Measurements from ENCODE around the gene BAHCC1. TPM values are rescaled to one million over a fixed set of nuclear protein-coding genes. Genes with fewer than 3 reads are reported as not detected.

BAHCC1 gene
- total RNA-seq, 1 donor from 2014 or later = 2.1 TPM

- DNase-seq (ENCODE audit: low read depth in 2 of 2) = no peak
Measured at GRCh38 chr17:81367171-81367570, 28.1 kb upstream of the BAHCC1 start.

GRCh38 chr17:81368161-81369022 lies 26.9 kb upstream of the BAHCC1 start:
- DNase-seq (ENCODE audit: low read depth in 2 of 2) = no peak

GRCh38 chr17:81370294-81370693 lies 25.0 kb upstream of the BAHCC1 start:
- no peak for DNase-seq (ENCODE audit: low read depth in 2 of 2)

GRCh38 chr17:81371910-81372760 lies 23.1 kb upstream of the BAHCC1 start:
- DNase-seq (ENCODE audit: low read depth in 2 of 2) = peak in 1 of 2 donors; percentile 54

- no peak for DNase-seq (ENCODE audit: low read depth in 2 of 2)
Measured at GRCh38 chr17:81373536-81374160, 21.6 kb upstream of the BAHCC1 start.

GRCh38 chr17:81374890-81375289 lies 20.4 kb upstream of the BAHCC1 start:
- DNase-seq (ENCODE audit: low read depth in 2 of 2) = no peak

- no peak for DNase-seq (ENCODE audit: low read depth in 2 of 2)
Measured at GRCh38 chr17:81376946-81377714, 18.1 kb upstream of the BAHCC1 start.

GRCh38 chr17:81378941-81379511 lies 16.2 kb upstream of the BAHCC1 start:
- no peak for DNase-seq (ENCODE audit: low read depth in 2 of 2)

GRCh38 chr17:81379523-81379942 lies 15.7 kb upstream of the BAHCC1 start:
- DNase-seq (ENCODE audit: low read depth in 2 of 2) = no peak

GRCh38 chr17:81380131-81380530 lies 15.1 kb upstream of the BAHCC1 start:
- no peak for DNase-seq (ENCODE audit: low read depth in 2 of 2)

- no peak for DNase-seq (ENCODE audit: low read depth in 2 of 2)
Measured at GRCh38 chr17:81380666-81381518, 14.4 kb upstream of the BAHCC1 start.

GRCh38 chr17:81381632-81382577 lies 13.4 kb upstream of the BAHCC1 start:
- no peak for DNase-seq (ENCODE audit: low read depth in 2 of 2)

- no peak for DNase-seq (ENCODE audit: low read depth in 2 of 2)
Measured at GRCh38 chr17:81382851-81383250, 12.4 kb upstream of the BAHCC1 start.

- no peak for DNase-seq (ENCODE audit: low read depth in 2 of 2)
Measured at GRCh38 chr17:81383504-81384421, 11.5 kb upstream of the BAHCC1 start.

- DNase-seq (ENCODE audit: low read depth in 2 of 2) = no peak
Measured at GRCh38 chr17:81384929-81385319, 10.3 kb upstream of the BAHCC1 start.

- DNase-seq (ENCODE audit: low read depth in 2 of 2) = no peak
Measured at GRCh38 chr17:81385320-81386111, 9.7 kb upstream of the BAHCC1 start.

GRCh38 chr17:81386141-81386645 lies 9.1 kb upstream of the BAHCC1 start:
- no peak for DNase-seq (ENCODE audit: low read depth in 2 of 2)

All from dermis microvascular lymphatic vessel endothelial cell (primary cell).